NT2/D1 (cell line): Measurements from ENCODE around the gene SCARB1.

Source experiments
- SUZ12 ChIP-seq: IDR thresholded peaks from 2 replicates; pipeline ENCODE4 v1.6.1; 2011; ENCODE audit not compliant: insufficient read length, insufficient read depth; ENCODE audit errors: extremely low read depth
- YY1 ChIP-seq: IDR thresholded peaks from 2 replicates; pipeline ENCODE4 v1.6.1; 2011; ENCODE audit not compliant: insufficient read length, insufficient read depth
- ZNF274 ChIP-seq: IDR thresholded peaks from 2 replicates; pipeline ENCODE4 v1.6.1; 2011; ENCODE audit warnings: mild to moderate bottlenecking, low read depth, low read length

- TF ChIP-seq SUZ12 (no peak), YY1 (no peak), ZNF274 (no peak)
These were observed 46.3 kb downstream of the SCARB1 start for GRCh38 chr12:124817076-124818000.
